ENCODE results near the gene ADH5. TPM values are rescaled to one million over a fixed set of nuclear protein-coding genes. Genes with fewer than 3 reads are reported as not detected.

ADH5 gene
- total RNA-seq, 1 experiment from 2014 or later: 161 TPM

GRCh38 chr4:99134586-99134985 lies 46.0 kb upstream of the ADH5 start:
- no peak overlapping the region for H3K27ac Mint-ChIP-seq (ENCODE audit: unreplicated experiment)
- intact Hi-C loops (cut with micrococcal nuclease; ENCODE audit: unreplicated experiment): no loop called here

DNA sequence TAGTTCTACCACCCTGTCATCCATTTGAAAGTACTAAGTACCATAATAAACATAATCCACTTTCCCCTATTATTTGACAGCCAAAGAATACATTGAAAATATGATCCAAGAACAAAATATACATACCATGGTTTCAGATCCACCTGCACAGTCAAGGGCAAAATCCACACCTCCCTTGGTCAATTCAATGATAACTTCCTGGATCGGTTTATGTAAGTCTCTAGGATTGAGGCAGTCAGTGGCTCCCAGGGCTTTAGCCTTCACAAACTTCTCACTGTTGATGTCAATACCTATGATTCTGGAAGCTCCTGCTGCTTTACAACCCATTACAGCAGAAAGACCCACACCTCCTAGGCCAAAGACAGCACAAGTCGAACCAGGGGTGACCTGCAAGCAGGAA lies 42.8 kb upstream of the ADH5 start:
- TF ChIP-seq CTCF (IDR thresholded peaks at IDR 0.05; ENCODE audit: insufficient read depth in 1 of 2, low read depth in 1 of 2, low read length in 1 of 2, severe bottlenecking in 1 of 2, unreplicated experiment in 1 of 2): no peak
- intact Hi-C loops (cut with micrococcal nuclease; ENCODE audit: unreplicated experiment): no loop called here
- ChIA-PET CTCF (no interaction called here), POLR2A (no interaction called here)
- Histone ChIP-seq H3K36me3 (ENCODE audit: control insufficient read depth, insufficient read depth, low read length) (no peaks in the 10 kb centered on the region), H3K9me3 (peaks cover 9% of the 10 kb centered on the region; the same call in 1 of the 2 replicates), H3K4me1 (no peaks in the 10 kb centered on the region), H3K4me3 (ENCODE audit: low read depth, low read length) (no peak overlapping the region), H3K27me3 (replicated peaks; ENCODE audit: control insufficient read depth, insufficient read depth, low read length) (no peaks in the 10 kb centered on the region)
- Mint-ChIP-seq H3K4me1 (ENCODE audit: low read depth, unreplicated experiment) (no peaks in the 10 kb centered on the region), H3K4me3 (ENCODE audit: unreplicated experiment) (no peak overlapping the region), H3K27ac (ENCODE audit: unreplicated experiment) (no peak overlapping the region), H3K36me3 (ENCODE audit: insufficient read depth, unreplicated experiment) (no peaks in the 10 kb centered on the region), H3K27me3 (ENCODE audit: insufficient read depth, unreplicated experiment) (no peaks in the 10 kb centered on the region), H3K9me3 (ENCODE audit: unreplicated experiment) (peaks cover 7% of the 10 kb centered on the region)
- DNase-seq: no peak
- no TSS peak for BruUV-seq (replicated peaks)

More at GRCh38 chr4:99134586-99134985, 46.0 kb upstream of the ADH5 start:
- no peaks in the 10 kb centered on the region for H3K27me3 ChIP-seq (replicated peaks; ENCODE audit: control insufficient read depth, insufficient read depth, low read length)
- CTCF ChIA-PET: no interaction called here
- no peaks in the 10 kb centered on the region for H3K36me3 Mint-ChIP-seq (ENCODE audit: insufficient read depth, unreplicated experiment)
- no TSS peak for BruUV-seq (replicated peaks)
- peaks cover 4% of the 10 kb centered on the region for H3K9me3 Mint-ChIP-seq (ENCODE audit: unreplicated experiment)
- POLR2A ChIA-PET: no interaction called here
- no peaks in the 10 kb centered on the region for H3K36me3 ChIP-seq (ENCODE audit: control insufficient read depth, insufficient read depth, low read length)
- peaks cover 3% of the 10 kb centered on the region; the same call in 1 of the 2 replicates for H3K9me3 ChIP-seq
- no peak overlapping the region for H3K4me3 ChIP-seq (ENCODE audit: low read depth, low read length)
- TF ChIP-seq CTCF (IDR thresholded peaks at IDR 0.05; ENCODE audit: insufficient read depth in 1 of 2, low read depth in 1 of 2, low read length in 1 of 2, severe bottlenecking in 1 of 2, unreplicated experiment in 1 of 2): no peak
- H3K4me1 Mint-ChIP-seq (ENCODE audit: low read depth, unreplicated experiment): no peaks in the 10 kb centered on the region
- no peak overlapping the region for H3K4me3 Mint-ChIP-seq (ENCODE audit: unreplicated experiment)
- no peaks in the 10 kb centered on the region for H3K4me1 ChIP-seq
- DNase-seq: no peak
- no peaks in the 10 kb centered on the region for H3K27me3 Mint-ChIP-seq (ENCODE audit: insufficient read depth, unreplicated experiment)

GRCh38 chr4:99126376-99126775 lies 37.8 kb upstream of the ADH5 start:
- DNase-seq: no peak
- Mint-ChIP-seq H3K4me3 (ENCODE audit: unreplicated experiment) (no peak overlapping the region), H3K36me3 (ENCODE audit: insufficient read depth, unreplicated experiment) (no peaks in the 10 kb centered on the region), H3K4me1 (ENCODE audit: low read depth, unreplicated experiment) (no peaks in the 10 kb centered on the region), H3K9me3 (ENCODE audit: unreplicated experiment) (peaks cover 17% of the 10 kb centered on the region), H3K27ac (ENCODE audit: unreplicated experiment) (no peak overlapping the region), H3K27me3 (ENCODE audit: insufficient read depth, unreplicated experiment) (no peaks in the 10 kb centered on the region)
- no peak for TF ChIP-seq CTCF (IDR thresholded peaks at IDR 0.05; ENCODE audit: insufficient read depth in 1 of 2, low read depth in 1 of 2, low read length in 1 of 2, severe bottlenecking in 1 of 2, unreplicated experiment in 1 of 2)
- CTCF ChIA-PET: no interaction called here
- BruUV-seq (replicated peaks): no TSS peak
- intact Hi-C loops (cut with micrococcal nuclease; ENCODE audit: unreplicated experiment): no loop called here
- H3K4me3 ChIP-seq (ENCODE audit: low read depth, low read length): no peak overlapping the region
- POLR2A ChIA-PET: no interaction called here
- no peaks in the 10 kb centered on the region for H3K27me3 ChIP-seq (replicated peaks; ENCODE audit: control insufficient read depth, insufficient read depth, low read length)
- H3K4me1 ChIP-seq: no peaks in the 10 kb centered on the region
- H3K36me3 ChIP-seq (ENCODE audit: control insufficient read depth, insufficient read depth, low read length): no peaks in the 10 kb centered on the region
- H3K9me3 ChIP-seq: peaks cover 9% of the 10 kb centered on the region; the same call in 1 of the 2 replicates
